ENCODE data around the gene HP. TPM values are rescaled to one million over a fixed set of nuclear protein-coding genes. Genes with fewer than 3 reads are reported as not detected.

HP gene
- total RNA-seq, 1 experiment from 2014 or later = 18.1 TPM

GRCh38 chr16:72015124-72015523 lies 39.2 kb upstream of the HP start:
- ATAC-seq (no peak), DNase-seq (ENCODE audit: low read depth, low spot score) (no peak)
- Histone ChIP-seq H3K27me3 (ENCODE audit: insufficient read depth, low read length) (no peaks in the 10 kb centered on the region), H3K4me2 (ENCODE audit: low read length) (no peak overlapping the region), H3K9me3 (ENCODE audit: control insufficient read depth in 1 of 2, insufficient read depth in 1 of 2, low read depth in 1 of 2, low read length in 2 of 2) (no peaks in the 10 kb centered on the region), H3K36me3 (ENCODE audit: control insufficient read depth in 1 of 2, insufficient read depth in 2 of 2, low read length in 2 of 2) (peaks cover 4 to 24% of the 10 kb centered on the region in 2 experiments; a peak in 3 of 4 replicates), H3K4me3 (replicated peaks in 1 of 2; ENCODE audit: low read depth in 1 of 2, low read length in 2 of 2) (no peak overlapping the region), H4K20me1 (ENCODE audit: insufficient read depth) (no peaks in the 10 kb centered on the region), H3K9me2 (ENCODE audit: insufficient read depth) (no peaks in the 10 kb centered on the region), H3K27ac (ENCODE audit: low read depth, low read length) (no peak overlapping the region), H3K79me2 (ENCODE audit: insufficient read depth, low read length) (peaks cover 12% of the 10 kb centered on the region), H2AFZ (ENCODE audit: low read depth, low read length, poor library complexity, severe bottlenecking) (no peak overlapping the region), H3K4me1 (ENCODE audit: control insufficient read depth in 1 of 2, insufficient read depth in 2 of 2, low read length in 2 of 2) (no peaks in the 10 kb centered on the region), H3K9ac (ENCODE audit: low read length) (no peak overlapping the region)
- intact Hi-C loops (cut with micrococcal nuclease) = no loop called here
- BruUV-seq (replicated peaks) = no TSS peak
- CTCF ChIA-PET = no interaction called here
- RAD21 ChIA-PET (ENCODE audit: low non-redundant PET in 1 of 2, low total read pairs in 2 of 2, uncharacterized antibody in 2 of 2, unreplicated experiment in 2 of 2) = no interaction called here
- TF ChIP-seq EZH2phosphoT487 (IDR thresholded peaks at IDR 0.05; ENCODE audit: borderline replicate concordance) (no peak), CEBPB (IDR thresholded peaks at IDR 0.05; ENCODE audit: low read depth) (no peak), FOSL1 (IDR thresholded peaks at IDR 0.05; ENCODE audit: low read depth) (no peak), ELF1 (IDR thresholded peaks at IDR 0.05; ENCODE audit: borderline replicate concordance, low read depth) (no peak), RAD21 (IDR thresholded peaks at IDR 0.05; ENCODE audit: low read depth) (no peak), ATF3 (IDR thresholded peaks at IDR 0.05) (no peak), EGR1 (IDR thresholded peaks at IDR 0.05; ENCODE audit: low read depth) (no peak), MAX (IDR thresholded peaks at IDR 0.05) (no peak), ZBTB33 (IDR thresholded peaks at IDR 0.05; ENCODE audit: extremely low read depth, insufficient replicate concordance, low read length) (no peak), CTCF (IDR thresholded peaks at IDR 0.05 in 2 of 3, conservative IDR thresholded peaks at IDR 0.05 in 1 of 3; ENCODE audit: borderline replicate concordance in 1 of 3, insufficient read depth in 1 of 3, low read depth in 2 of 3, low read length in 2 of 3) (no peak), EZH2 (IDR thresholded peaks at IDR 0.05) (no peak), SIN3A (IDR thresholded peaks at IDR 0.05; ENCODE audit: low read depth) (no peak), POLR2AphosphoS5 (IDR thresholded peaks at IDR 0.05; ENCODE audit: low read depth, low read length) (no peak), REST (IDR thresholded peaks at IDR 0.05; ENCODE audit: low read depth) (no peak)
- POLR2A ChIA-PET = no interaction called here
